NB4 (cell line): ENCODE data around the gene MAP3K12.

Experiments
- MAX ChIP-seq: IDR thresholded peaks from 2 replicates; pipeline ENCODE4 v1.6.1; 2011; ENCODE audit warnings: low read depth, low read length
- POLR2A ChIP-seq: IDR thresholded peaks from 2 replicates; pipeline ENCODE4 v1.6.1; 2011; ENCODE audit warnings: mild to moderate bottlenecking; ENCODE audit not compliant: insufficient read length; ENCODE audit errors: extremely low read depth
- TF ChIP-seq, protein P1 (sequence below): IDR thresholded peaks from one replicate; pipeline ENCODE4 v1.5.1; 2012; ENCODE audit warnings: low read depth, low read length

DNA sequence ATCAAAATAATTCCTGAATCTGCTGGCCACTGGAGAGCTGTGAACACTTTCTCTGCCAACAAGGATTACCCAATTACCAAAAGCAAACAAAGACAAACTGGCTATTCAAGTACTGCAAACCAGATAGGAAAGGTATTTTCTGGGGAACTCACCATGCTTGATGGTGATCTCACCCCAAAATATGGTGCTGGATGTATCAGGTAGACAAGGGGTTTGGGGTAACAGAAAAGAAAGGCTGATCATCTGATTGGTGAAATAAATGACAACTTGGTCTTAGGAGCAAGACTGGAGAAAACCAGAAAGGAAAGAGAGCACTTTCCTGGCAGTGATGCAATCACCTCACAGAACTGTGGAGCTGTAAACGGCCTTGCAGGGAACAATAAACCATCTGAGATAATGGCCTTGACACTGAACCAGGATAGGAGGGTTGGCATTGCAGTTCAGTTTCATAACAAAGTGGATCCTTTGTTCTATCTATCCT is 39.0 kb upstream of the MAP3K12 start:
- TF ChIP-seq POLR2A: no peak
- TF ChIP-seq, protein P1, sequence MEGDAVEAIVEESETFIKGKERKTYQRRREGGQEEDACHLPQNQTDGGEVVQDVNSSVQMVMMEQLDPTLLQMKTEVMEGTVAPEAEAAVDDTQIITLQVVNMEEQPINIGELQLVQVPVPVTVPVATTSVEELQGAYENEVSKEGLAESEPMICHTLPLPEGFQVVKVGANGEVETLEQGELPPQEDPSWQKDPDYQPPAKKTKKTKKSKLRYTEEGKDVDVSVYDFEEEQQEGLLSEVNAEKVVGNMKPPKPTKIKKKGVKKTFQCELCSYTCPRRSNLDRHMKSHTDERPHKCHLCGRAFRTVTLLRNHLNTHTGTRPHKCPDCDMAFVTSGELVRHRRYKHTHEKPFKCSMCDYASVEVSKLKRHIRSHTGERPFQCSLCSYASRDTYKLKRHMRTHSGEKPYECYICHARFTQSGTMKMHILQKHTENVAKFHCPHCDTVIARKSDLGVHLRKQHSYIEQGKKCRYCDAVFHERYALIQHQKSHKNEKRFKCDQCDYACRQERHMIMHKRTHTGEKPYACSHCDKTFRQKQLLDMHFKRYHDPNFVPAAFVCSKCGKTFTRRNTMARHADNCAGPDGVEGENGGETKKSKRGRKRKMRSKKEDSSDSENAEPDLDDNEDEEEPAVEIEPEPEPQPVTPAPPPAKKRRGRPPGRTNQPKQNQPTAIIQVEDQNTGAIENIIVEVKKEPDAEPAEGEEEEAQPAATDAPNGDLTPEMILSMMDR: no peak
- TF ChIP-seq MAX: no peak
